PC-3 (cell line): ENCODE data around the gene ANKDD1A. TPM values are rescaled to one million over a fixed set of nuclear protein-coding genes. Genes with fewer than 3 reads are reported as not detected.

Source experiments
- total RNA-seq: library from RNA; depleted of rRNA; stranded (reverse); fragments of >200 nt; gene quantifications from 2 replicates; pipeline ENCODE4 v1.2.3, GENCODE V29; 2014; rRNA removed

Gene ANKDD1A
- total RNA-seq, 1 experiment from 2014 or later: 8.9 TPM

Other genes starting within 250 kb of the ANKDD1A start
- gene RBPMS2, start 136.3 kb upstream of the ANKDD1A start, total RNA-seq: not detected in 2 replicates
- gene PIF1, start 86.3 kb upstream of the ANKDD1A start, total RNA-seq: 43.5 and 45.3 TPM in 2 replicates
- 3.7 and 4.3 TPM in 2 replicates for gene PLEKHO2, start 70.0 kb upstream of the ANKDD1A start, total RNA-seq
- gene SPG21, start 78.0 kb downstream of the ANKDD1A start, total RNA-seq: 53.0 and 53.8 TPM in 2 replicates
- 15.5 and 31.3 TPM in 2 replicates for gene MTFMT, start 117.7 kb downstream of the ANKDD1A start, total RNA-seq
- not detected in 2 replicates for gene SLC51B, start 133.5 kb downstream of the ANKDD1A start, total RNA-seq
- not detected in 2 replicates for gene RASL12, start 156.1 kb downstream of the ANKDD1A start, total RNA-seq
- gene KBTBD13, start 164.8 kb downstream of the ANKDD1A start, total RNA-seq: not detected in 2 replicates
- 1.4 and 3.4 TPM in 2 replicates for gene UBAP1L, start 203.3 kb downstream of the ANKDD1A start, total RNA-seq
- gene PDCD7, start 221.9 kb downstream of the ANKDD1A start, total RNA-seq: 9.5 and 13.7 TPM in 2 replicates